NCI-H748 (cell line): ENCODE data around the gene PLCG1.
"Not testable (repeated sequence)": the region's sequence is repeated elsewhere in the genome, so short reads cannot be mapped to it uniquely, and the experiment has no call there.

Source experiments
- DNase-seq: peaks from one replicate; lab custom pipeline; 2025; ENCODE audit not compliant: unreplicated experiment; lab: John Stamatoyannopoulos, UW

Gene PLCG1

GRCh38 chr20:41124451-41125094, 12.8 kb upstream of the PLCG1 start:
- no peak for DNase-seq

GRCh38 chr20:41125530-41126457, 11.5 kb upstream of the PLCG1 start:
- DNase-seq = no peak

- no peak for DNase-seq
Measured at GRCh38 chr20:41126719-41127118, 10.6 kb upstream of the PLCG1 start.

- DNase-seq = not testable (repeated sequence)
Measured at GRCh38 chr20:41128317-41128716, 9.0 kb upstream of the PLCG1 start.

- DNase-seq = no peak
Measured at GRCh38 chr20:41131594-41132387, 5.6 kb upstream of the PLCG1 start.

GRCh38 chr20:41132388-41132775, 5.0 kb upstream of the PLCG1 start:
- not testable (repeated sequence) for DNase-seq

- DNase-seq = no peak
Measured at GRCh38 chr20:41133709-41134361, 3.5 kb upstream of the PLCG1 start.

GRCh38 chr20:41134362-41135186, 2.8 kb upstream of the PLCG1 start:
- DNase-seq = no peak

- peak; percentile 72 for DNase-seq
Measured at GRCh38 chr20:41135187-41135887, 2.0 kb upstream of the PLCG1 start.

- DNase-seq = no peak
Measured at GRCh38 chr20:41135888-41136679, 1.3 kb upstream of the PLCG1 start.

- DNase-seq = peak; percentile 82
Measured at GRCh38 chr20:41137614-41138474, 501 bp downstream of the PLCG1 start.

- DNase-seq = peak; percentile 16
Measured at GRCh38 chr20:41138475-41139226, 1.3 kb downstream of the PLCG1 start.

- no peak for DNase-seq
Measured at GRCh38 chr20:41139227-41140093, 2.1 kb downstream of the PLCG1 start.

GRCh38 chr20:41140226-41141133, 3.1 kb downstream of the PLCG1 start:
- no peak for DNase-seq
